ENCODE data around the gene ZC3H14.

DNA sequence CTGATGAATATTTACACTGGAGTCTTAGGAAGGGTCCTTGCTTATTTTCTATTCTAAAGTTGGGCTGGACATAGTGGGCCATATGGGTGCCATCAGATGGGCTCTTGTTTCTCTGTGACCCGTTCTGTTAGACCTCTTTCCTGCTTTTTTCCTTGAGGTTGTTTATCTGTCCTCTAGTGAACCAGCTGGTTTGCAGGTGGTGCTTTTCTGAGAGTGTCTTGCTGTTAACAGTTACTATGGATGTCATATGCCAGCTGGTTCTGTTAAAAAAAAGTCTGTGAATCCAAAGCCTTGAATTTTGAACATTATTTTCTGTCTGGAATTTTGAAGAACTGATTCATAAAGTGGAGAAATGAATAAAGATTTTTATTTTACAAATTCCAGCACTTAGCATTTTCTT, 29.2 kb downstream of the ZC3H14 start:
- TF ChIP-seq NRF1 (IDR thresholded peaks at IDR 0.05; ENCODE audit: low read depth, low read length) (no peak), POLR2AphosphoS5 (IDR thresholded peaks at IDR 0.05; ENCODE audit: low read depth, low read length) (no peak), MEF2A (IDR thresholded peaks at IDR 0.05; ENCODE audit: borderline replicate concordance, low read depth) (no peak), FOSL2 (IDR thresholded peaks at IDR 0.05; ENCODE audit: borderline replicate concordance, low read depth) (no peak), EP300 (IDR thresholded peaks at IDR 0.05; ENCODE audit: borderline replicate concordance in 1 of 2, low read depth in 1 of 2, low read length in 1 of 2) (no peak)
- TF ChIP-seq, protein P1, sequence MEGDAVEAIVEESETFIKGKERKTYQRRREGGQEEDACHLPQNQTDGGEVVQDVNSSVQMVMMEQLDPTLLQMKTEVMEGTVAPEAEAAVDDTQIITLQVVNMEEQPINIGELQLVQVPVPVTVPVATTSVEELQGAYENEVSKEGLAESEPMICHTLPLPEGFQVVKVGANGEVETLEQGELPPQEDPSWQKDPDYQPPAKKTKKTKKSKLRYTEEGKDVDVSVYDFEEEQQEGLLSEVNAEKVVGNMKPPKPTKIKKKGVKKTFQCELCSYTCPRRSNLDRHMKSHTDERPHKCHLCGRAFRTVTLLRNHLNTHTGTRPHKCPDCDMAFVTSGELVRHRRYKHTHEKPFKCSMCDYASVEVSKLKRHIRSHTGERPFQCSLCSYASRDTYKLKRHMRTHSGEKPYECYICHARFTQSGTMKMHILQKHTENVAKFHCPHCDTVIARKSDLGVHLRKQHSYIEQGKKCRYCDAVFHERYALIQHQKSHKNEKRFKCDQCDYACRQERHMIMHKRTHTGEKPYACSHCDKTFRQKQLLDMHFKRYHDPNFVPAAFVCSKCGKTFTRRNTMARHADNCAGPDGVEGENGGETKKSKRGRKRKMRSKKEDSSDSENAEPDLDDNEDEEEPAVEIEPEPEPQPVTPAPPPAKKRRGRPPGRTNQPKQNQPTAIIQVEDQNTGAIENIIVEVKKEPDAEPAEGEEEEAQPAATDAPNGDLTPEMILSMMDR (IDR thresholded peaks at IDR 0.05): no peak
- TF ChIP-seq, protein P2, sequence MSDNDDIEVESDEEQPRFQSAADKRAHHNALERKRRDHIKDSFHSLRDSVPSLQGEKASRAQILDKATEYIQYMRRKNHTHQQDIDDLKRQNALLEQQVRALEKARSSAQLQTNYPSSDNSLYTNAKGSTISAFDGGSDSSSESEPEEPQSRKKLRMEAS (IDR thresholded peaks at IDR 0.05; ENCODE audit: low read depth): no peak

Data from SK-N-SH (cell line).